ENCODE data around the gene GRK4.
"Not testable (repeated sequence)": the region's sequence is repeated elsewhere in the genome, so short reads cannot be mapped to it uniquely, and the experiment has no call there.

The GRK4 gene

GRCh38 chr4:2930758-2931511 lies 32.4 kb upstream of the GRK4 start:
- DNase-seq: no peak

GRCh38 chr4:2931512-2932301 lies 31.7 kb upstream of the GRK4 start:
- DNase-seq: peak; percentile 81 to 86

- no peak for DNase-seq
These were observed 30.9 kb upstream of the GRK4 start for GRCh38 chr4:2932321-2932950.

DNA sequence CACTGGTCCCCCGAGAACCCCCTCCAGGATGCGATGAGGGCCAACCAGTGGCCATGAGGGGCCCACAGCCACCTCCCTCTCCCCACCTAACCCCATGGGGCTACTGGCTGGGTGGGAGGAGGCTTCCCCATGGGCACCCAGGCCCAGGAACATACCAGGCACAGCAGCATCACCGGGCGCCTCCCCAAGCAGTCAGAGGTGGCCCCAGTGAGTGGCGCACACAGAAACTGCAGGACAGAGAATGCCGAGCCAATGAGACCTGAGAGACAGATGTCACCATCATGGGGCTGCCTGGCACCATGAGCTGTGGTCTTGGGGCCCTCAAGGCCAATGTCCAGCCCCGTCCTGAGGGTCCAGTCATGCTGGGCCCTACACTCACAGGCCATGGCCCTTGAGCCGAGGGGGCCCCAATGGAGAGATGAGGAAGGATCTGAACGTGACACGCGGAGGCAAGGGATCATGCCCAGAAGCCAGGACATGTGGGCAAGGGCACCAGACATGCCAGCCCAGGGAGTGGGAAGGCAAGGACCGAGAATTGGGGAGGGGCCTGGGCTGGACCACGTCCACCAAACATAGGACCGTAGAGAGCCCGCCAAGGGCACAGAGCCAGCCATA lies 30.3 kb upstream of the GRK4 start:
- DNase-seq: no peak

DNA sequence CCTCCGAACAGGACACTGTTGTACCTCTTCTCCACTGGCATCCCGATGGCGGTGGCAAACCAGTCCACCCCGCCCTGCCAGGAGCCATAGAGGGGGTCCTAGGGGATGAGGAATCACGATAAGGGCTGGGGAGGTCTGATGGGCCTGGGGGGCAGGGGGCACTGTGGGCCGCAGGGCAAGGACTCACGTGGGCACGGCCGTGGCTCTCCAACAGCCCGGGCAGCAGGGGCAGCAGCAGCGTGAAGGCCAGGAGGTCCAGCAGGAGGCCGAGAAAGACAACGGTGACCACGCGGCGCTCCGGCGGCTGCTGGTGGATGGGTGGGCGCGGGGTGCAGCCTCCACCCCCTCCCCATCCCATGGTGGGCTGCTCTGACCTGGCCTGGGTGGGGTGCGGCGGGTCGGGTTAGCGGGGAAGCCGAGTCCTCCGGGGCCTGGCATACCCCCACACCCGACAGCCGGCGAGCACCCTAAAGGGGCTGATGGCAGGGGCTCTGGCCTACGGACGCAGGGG lies 29.8 kb upstream of the GRK4 start:
- DNase-seq: no peak

DNA sequence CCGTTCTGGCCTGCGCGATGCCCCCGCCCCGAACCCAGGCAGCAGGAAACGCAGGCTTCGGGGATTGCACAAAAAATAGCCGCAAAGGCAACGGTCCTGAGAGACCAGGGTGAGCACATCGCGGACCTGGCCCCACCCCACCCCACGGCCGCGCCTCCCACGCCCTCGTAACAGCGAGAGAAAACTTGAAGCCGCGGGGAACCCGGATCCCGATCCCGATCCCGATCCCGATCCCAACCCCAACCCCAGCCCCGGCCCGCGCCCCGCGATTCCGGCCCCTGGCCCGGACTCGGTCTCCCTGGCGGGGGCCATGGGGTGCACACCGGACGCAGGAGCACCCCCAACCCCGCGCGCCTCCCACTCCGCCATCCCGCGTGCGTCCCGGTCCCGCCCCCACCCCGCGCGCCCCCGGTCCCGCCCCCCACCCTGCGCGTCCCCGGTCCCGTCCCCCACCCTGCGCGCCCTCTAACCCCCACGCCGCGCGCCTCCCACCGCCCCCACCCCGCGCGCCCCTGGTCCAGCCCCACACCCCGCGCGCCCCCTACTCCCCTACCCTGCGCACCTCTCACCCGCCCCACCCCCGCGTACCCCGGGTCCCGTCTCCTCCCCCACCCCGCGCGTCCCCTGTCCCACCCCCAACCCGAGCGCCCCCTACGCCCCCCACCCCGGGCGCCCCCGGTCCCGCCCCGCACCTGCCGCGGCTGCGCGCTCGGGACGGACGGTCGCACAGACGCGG lies 29.1 kb upstream of the GRK4 start:
- peak; percentile 72 to 74 for DNase-seq

DNA sequence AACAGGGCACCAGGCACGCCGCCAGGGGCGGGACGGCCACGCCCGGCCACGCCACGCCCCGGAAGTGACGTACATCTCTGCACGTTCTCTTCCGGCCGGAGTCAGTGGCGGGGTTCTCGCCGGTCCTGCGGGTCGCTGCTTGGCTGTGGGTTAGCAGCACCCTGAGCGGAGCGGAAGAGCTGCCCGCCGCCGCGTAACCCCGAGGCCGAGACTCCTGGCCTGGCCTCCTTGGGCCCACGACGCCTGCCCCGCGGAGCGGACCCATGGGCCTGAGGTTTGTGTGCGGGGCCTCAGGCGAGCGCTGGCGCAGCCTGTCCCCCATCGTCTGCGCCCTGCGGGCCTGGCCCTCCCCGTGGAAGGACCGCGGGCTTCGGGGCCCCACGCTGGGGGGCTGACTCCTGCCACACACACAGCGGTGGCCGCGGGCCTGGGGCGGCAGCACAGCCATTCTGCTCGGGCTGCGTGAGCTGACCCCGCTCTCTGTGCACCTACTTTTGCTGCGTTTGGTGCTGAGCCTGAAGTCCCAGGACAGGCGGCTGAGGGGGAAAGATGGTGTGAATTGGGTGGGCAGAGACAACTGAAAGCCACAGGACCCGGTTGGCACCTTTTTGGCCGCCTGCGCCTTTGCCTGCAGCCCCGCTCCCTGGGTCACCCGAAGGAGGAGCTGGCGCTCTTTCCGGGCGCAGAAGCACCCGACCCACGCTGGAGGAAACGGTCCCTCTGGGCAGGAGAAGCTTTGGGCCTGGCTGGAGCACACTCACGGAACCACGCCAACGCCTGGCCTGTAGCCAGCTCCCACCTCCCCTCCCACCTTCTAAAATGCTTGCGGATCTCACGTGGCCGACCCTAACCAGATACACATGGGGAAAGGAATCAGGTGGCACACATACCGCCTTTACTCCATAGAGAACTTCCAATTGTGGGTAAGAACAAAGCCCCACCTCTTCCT lies 28.3 kb upstream of the GRK4 start:
- peak; percentile 92 to 94 for DNase-seq

DNA sequence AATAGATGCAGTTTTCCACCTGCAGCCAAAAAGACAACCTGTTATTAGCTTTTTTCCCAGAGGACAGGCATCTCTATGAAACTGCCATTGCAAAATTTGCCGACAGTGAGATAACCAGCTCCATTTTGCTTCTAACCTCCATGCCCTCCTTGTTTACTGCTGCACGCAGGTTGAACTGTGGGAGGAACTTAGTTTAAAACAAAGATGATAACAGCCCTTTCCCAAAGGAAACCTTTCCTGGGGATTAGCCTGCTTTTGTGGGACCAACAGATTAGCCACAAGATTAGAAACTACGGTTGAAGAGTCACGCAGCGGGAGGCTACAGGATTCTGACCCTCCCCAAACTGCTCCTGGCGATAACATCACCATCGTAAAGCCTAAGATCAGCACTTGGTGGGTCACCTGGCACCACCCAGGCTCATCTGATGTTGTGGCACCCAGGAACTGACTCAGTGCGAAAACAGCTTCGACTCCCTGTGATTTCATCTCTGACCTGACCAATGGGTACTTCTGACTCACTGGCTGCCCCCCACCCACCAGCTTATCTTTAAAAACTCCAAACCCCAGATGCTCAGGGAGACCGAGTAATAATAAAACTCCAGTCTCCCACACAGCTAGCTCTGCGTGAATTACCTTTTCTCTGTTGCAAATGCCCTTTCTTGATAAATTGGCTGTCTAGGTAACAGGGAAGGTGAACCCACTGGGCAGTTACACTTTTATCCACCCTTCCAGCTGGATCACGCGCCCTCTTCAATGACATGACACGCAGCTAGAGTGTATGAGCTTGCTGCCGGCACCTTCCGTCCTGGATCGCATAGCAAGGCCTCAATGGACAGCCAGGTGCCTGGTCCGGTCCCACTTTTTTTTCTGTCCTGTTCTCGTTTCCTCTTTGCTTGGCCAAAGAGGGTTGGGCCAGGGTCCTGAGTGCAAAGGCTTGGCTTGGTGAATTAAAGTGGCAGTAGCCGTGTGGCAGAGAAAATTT lies 27.3 kb upstream of the GRK4 start:
- no peak for DNase-seq

- DNase-seq: no peak
These were observed 26.6 kb upstream of the GRK4 start for GRCh38 chr4:2936773-2937145.

- DNase-seq: no peak
These were observed 26.1 kb upstream of the GRK4 start for GRCh38 chr4:2937146-2937857.

GRCh38 chr4:2937986-2938385 lies 25.4 kb upstream of the GRK4 start:
- no peak for DNase-seq

DNA sequence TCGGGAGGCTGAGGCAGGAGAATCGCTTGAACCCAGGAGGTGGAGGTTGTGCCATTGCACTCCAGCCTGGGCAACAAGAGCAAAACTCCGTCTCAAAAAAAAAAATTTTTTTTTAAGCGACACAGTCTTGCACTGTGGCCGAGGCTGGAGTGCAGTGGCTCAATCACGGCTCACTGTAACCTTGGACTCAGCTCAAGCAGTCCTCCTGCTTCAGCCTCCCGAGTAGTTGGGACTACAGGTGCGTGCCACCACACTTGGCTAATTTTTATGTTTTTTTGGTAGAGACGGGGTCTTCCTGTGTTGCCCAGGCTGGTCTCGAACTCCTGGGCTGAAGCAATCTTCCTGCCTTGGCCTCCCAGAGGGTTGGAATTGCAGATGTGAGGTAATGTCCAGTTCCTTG lies 25.0 kb upstream of the GRK4 start:
- DNase-seq: not testable (repeated sequence)

- no peak for DNase-seq
These were observed 24.5 kb upstream of the GRK4 start for GRCh38 chr4:2938906-2939305.

DNA sequence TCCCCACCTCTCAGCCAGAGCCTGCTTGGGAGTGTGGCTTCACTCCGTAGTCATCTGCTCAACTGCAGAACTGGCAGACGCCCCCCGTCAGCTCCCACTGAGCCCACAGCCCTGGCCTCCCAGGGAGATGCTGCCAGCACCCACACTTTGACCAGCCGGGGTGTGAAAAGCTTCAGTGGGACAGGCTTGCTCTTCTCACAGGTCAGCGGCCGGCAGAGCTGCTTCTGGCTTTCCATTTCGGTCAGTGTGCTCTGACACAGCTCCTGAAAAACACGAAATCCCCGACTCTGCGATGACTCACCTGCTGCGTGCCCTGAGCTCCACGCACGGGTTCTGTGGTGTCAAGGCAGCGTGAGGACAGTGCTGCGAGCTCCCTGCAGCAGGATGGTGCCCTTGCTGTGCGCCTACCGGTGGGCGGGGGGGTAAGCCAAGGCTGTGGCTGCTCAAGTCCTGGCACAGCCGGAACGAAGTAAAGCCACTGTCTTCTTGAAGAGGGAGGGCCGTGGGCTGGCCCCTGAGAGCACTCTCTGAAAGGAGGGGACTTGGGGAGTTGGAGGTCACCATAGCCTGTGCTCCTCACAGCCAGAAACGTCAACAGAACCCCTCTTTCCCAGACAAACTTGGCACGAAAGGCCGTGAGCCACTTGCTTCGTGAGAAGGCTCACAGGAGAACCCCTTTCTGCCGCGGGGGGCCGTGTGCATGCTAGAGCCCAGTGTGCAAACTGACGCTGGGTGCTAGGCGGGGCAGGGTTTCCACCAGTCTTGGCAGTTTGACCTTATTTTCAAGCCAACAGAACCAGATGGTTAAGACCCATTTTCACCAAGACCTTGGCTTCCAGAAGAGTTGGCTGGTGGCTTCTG lies 23.8 kb upstream of the GRK4 start:
- DNase-seq: no peak

GRCh38 chr4:2940267-2941137 lies 22.9 kb upstream of the GRK4 start:
- no peak for DNase-seq

DNA sequence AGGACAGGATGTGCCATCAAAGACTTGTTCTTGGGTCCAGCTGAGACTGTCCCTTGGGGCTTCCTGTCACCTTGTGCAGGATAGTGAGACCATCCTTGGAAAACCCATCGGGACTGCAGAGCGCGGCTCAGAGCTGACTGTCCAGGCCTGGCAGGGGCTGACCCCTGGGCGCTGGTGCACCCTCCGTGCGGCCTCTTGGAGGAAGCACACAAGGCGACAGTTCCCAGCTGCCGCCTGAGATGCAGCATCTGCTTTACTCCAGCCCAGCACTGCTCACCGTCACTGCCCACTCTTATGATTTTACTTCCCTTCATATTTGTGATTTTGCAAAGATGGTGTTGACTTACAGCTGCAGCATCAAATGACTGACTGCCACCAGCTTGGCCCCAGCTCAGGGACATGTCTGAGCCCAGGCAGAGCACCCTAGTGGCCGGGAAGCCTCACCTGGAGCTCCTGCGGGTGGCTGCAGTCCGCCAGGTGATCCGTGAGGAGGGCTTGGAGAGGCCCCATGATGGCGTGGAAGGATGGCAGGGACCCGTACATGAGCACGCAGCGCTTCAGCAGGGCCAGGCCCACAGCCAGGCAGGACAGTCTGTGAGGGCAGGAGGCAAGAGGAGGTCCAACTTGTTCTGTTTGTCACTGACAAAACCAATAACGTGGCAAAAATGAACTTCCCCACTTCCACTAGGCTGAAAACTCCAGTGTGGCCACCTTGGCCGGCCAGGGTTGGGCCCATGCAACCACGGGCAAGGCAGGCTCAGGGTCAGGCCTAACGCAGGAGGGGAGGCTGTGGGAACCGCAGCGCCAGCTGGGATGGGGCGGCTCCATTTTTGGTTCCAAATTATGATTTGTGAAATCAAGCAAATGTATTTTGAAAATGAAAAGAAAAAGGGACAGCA lies 22.0 kb upstream of the GRK4 start:
- peak in 1 of 2 donors; percentile 29 for DNase-seq

Data from inflammatory macrophage (primary cell).